ENCODE results near the gene MED12L. TPM values are rescaled to one million over a fixed set of nuclear protein-coding genes. Genes with fewer than 3 reads are reported as not detected.

The MED12L gene
- total and polyA plus RNA-seq, 10 of the 15 experiments (the other 5 are each of a cell fraction or from before 2014, with no cell fraction given) = 0.01 to 0.06 (median 0.03) TPM; not detected in 2

GRCh38 chr3:151462991-151463390, 377.5 kb downstream of the MED12L start:
- in situ Hi-C loops (cut with MboI) (no loop called here), intact Hi-C loops (cut with micrococcal nuclease; ENCODE audit: unreplicated experiment) (loop anchor here (10.0 kb wide), 1 partner anchor 192 kb away; no protein-coding TSS in a partner anchor)
- no peaks in the 10 kb centered on the region for H3K36me3 ChIP-seq (ENCODE audit: control insufficient read depth in 2 of 2, insufficient read depth in 2 of 2, low read length in 1 of 2)
- RAD21 ChIA-PET (ENCODE audit: unreplicated experiment) = no interaction called here
- DNase-seq (ENCODE audit: low read depth, low spot score) (no peak), ATAC-seq (no peak), FAIRE-seq (no peak)
- H2AFZ ChIP-seq (ENCODE audit: control insufficient read depth, low read depth, low read length) = no peak overlapping the region
- H3K79me2 ChIP-seq (ENCODE audit: control insufficient read depth, insufficient read depth, low read length) = no peaks in the 10 kb centered on the region
- POLR2A ChIA-PET = no interaction called here
- no peaks in the 10 kb centered on the region for H4K20me1 ChIP-seq (ENCODE audit: control insufficient read depth, insufficient read depth)
- no peaks in the 10 kb centered on the region for H3K4me1 ChIP-seq (ENCODE audit: control insufficient read depth, insufficient read depth, low read length)
- WGBS (ENCODE audit: insufficient coverage, insufficient replicate concordance, low lambda C conversion rate, missing lambda C conversion rate) = 0% methylated on average over 1 of the region's 1 CpG
- no peaks in the 10 kb centered on the region for H3K9me3 ChIP-seq (replicated peaks; ENCODE audit: control insufficient read depth, insufficient read depth, low read length)
- H3K9ac ChIP-seq (ENCODE audit: control insufficient read depth, insufficient read depth, low read length) = no peak overlapping the region
- no peak overlapping the region for H3K27ac ChIP-seq (ENCODE audit: control insufficient read depth, insufficient read depth)
- CTCF ChIA-PET = no interaction called here
- no TSS peak for BruUV-seq (replicated peaks)
- SMC1A ChIA-PET (ENCODE audit: uncharacterized antibody, unreplicated experiment) = no interaction called here
- no peak for TF ChIP-seq SREBF2 (IDR thresholded peaks at IDR 0.05; ENCODE audit: low read length)
- no peak for TF ChIP-seq KAT2A (conservative IDR thresholded peaks at IDR 0.05; ENCODE audit: control insufficient read depth, low read depth, low read length)
- TF ChIP-seq BCLAF1 (IDR thresholded peaks at IDR 0.05) = no peak
- TF ChIP-seq SREBF1 (IDR thresholded peaks at IDR 0.05; ENCODE audit: low read length) = no peak
- no peak for TF ChIP-seq SMAD5 (IDR thresholded peaks at IDR 0.05; ENCODE audit: low read depth)
- TF ChIP-seq, protein P1, sequence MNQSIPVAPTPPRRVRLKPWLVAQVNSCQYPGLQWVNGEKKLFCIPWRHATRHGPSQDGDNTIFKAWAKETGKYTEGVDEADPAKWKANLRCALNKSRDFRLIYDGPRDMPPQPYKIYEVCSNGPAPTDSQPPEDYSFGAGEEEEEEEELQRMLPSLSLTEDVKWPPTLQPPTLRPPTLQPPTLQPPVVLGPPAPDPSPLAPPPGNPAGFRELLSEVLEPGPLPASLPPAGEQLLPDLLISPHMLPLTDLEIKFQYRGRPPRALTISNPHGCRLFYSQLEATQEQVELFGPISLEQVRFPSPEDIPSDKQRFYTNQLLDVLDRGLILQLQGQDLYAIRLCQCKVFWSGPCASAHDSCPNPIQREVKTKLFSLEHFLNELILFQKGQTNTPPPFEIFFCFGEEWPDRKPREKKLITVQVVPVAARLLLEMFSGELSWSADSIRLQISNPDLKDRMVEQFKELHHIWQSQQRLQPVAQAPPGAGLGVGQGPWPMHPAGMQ (IDR thresholded peaks at IDR 0.05; ENCODE audit: borderline replicate concordance) = no peak
- no peak for TF ChIP-seq ZZZ3 (IDR thresholded peaks at IDR 0.05; ENCODE audit: control insufficient read depth, insufficient read length, low read depth)
- no peak for TF ChIP-seq JUND (IDR thresholded peaks at IDR 0.05; ENCODE audit: low read depth, low read length)
- TF ChIP-seq KDM1A (IDR thresholded peaks at IDR 0.05; ENCODE audit: borderline replicate concordance) = no peak
- no peak for TF ChIP-seq MEF2A (IDR thresholded peaks at IDR 0.05; ENCODE audit: insufficient read depth, low read depth, low read length)
- no peak for TF ChIP-seq NBN (IDR thresholded peaks at IDR 0.05)
- TF ChIP-seq ZSCAN29 (IDR thresholded peaks at IDR 0.05) = no peak
- H3K4me2 ChIP-seq (ENCODE audit: control insufficient read depth, insufficient read depth) = no peak overlapping the region
- no peak overlapping the region for H3K4me3 ChIP-seq
- H3K27me3 ChIP-seq (replicated peaks in 1 of 2; ENCODE audit: control insufficient read depth in 2 of 2, insufficient read depth in 2 of 2, low read length in 1 of 2) = peaks cover 3% of the 10 kb centered on the region in 2 experiments

Measured in GM12878 (cell line).